Measurements from ENCODE around the gene OSMR. TPM values are rescaled to one million over a fixed set of nuclear protein-coding genes. Genes with fewer than 3 reads are reported as not detected.

The OSMR gene
- polyA plus RNA-seq, 1 of the 3 experiments (the other 2 are of a cell fraction) = 56.0 TPM

DNA sequence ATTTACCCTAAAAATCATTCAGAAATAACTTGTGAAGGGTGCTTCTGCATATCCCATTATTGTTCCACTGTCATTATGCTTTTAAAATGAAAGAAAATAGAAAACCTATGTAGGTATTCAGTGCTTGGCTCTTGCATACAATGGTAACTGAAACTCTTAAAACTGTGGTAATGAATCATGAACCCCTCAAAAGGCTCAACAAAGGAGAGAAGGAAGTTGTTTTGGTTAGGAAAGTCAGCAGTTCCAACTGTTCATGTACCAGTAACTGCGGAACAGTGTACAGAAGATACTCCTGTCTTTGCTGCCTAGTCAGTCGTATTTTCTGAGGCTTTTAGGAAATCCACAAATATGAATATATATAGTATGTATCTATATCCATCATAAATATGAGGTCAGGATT lies 96.1 kb downstream of the OSMR start:
- Histone ChIP-seq H3K9me3 (no peaks in the 10 kb centered on the region), H3K79me2 (ENCODE audit: insufficient read depth) (no peaks in the 10 kb centered on the region), H3K9me2 (no peaks in the 10 kb centered on the region), H2AFZ (ENCODE audit: low read depth) (no peak overlapping the region), H3K27me3 (ENCODE audit: insufficient read depth) (no peaks in the 10 kb centered on the region), H3K4me1 (ENCODE audit: control insufficient read depth in 1 of 2, insufficient read depth in 2 of 2, low read depth in 1 of 2, low read length in 1 of 2) (peaks cover 0 to 11% of the 10 kb centered on the region in 2 experiments; a peak in 1 of 4 replicates), H3K9ac (no peak overlapping the region), H3K4me2 (no peak overlapping the region), H3K36me3 (replicated peaks in 1 of 2; ENCODE audit: control insufficient read depth in 1 of 2, insufficient read depth in 2 of 2, low read length in 1 of 2) (peaks cover 64 to 68% of the 10 kb centered on the region in 2 experiments), H4K20me1 (ENCODE audit: insufficient read depth) (no peaks in the 10 kb centered on the region), H3K27ac (ENCODE audit: low read depth in 2 of 2, low read length in 1 of 2) (no peak overlapping the region), H3F3A (replicated peaks; ENCODE audit: insufficient read depth) (peaks cover 21% of the 10 kb centered on the region), H3K4me3 (ENCODE audit: low read depth in 2 of 2, low read length in 1 of 2) (no peak overlapping the region)
- no peak for DNase-seq
- ChIA-PET CTCF (no interaction called here), POLR2A (no interaction called here)
- TF ChIP-seq RXRA (IDR thresholded peaks at IDR 0.05; ENCODE audit: borderline replicate concordance, low read depth) = no peak
- TF ChIP-seq FOXM1 (IDR thresholded peaks at IDR 0.05; ENCODE audit: low read depth) = no peak
- no peak for TF ChIP-seq RFX5 (IDR thresholded peaks at IDR 0.05; ENCODE audit: low read length)
- TF ChIP-seq, protein P1, sequence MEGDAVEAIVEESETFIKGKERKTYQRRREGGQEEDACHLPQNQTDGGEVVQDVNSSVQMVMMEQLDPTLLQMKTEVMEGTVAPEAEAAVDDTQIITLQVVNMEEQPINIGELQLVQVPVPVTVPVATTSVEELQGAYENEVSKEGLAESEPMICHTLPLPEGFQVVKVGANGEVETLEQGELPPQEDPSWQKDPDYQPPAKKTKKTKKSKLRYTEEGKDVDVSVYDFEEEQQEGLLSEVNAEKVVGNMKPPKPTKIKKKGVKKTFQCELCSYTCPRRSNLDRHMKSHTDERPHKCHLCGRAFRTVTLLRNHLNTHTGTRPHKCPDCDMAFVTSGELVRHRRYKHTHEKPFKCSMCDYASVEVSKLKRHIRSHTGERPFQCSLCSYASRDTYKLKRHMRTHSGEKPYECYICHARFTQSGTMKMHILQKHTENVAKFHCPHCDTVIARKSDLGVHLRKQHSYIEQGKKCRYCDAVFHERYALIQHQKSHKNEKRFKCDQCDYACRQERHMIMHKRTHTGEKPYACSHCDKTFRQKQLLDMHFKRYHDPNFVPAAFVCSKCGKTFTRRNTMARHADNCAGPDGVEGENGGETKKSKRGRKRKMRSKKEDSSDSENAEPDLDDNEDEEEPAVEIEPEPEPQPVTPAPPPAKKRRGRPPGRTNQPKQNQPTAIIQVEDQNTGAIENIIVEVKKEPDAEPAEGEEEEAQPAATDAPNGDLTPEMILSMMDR (IDR thresholded peaks at IDR 0.05) = no peak
- TF ChIP-seq, protein P2, sequence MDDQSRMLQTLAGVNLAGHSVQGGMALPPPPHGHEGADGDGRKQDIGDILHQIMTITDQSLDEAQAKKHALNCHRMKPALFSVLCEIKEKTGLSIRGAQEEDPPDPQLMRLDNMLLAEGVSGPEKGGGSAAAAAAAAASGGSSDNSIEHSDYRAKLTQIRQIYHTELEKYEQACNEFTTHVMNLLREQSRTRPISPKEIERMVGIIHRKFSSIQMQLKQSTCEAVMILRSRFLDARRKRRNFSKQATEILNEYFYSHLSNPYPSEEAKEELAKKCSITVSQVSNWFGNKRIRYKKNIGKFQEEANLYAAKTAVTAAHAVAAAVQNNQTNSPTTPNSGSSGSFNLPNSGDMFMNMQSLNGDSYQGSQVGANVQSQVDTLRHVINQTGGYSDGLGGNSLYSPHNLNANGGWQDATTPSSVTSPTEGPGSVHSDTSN (IDR thresholded peaks at IDR 0.05) = no peak
- TF ChIP-seq, protein P3, sequence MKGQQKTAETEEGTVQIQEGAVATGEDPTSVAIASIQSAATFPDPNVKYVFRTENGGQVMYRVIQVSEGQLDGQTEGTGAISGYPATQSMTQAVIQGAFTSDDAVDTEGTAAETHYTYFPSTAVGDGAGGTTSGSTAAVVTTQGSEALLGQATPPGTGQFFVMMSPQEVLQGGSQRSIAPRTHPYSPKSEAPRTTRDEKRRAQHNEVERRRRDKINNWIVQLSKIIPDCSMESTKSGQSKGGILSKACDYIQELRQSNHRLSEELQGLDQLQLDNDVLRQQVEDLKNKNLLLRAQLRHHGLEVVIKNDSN (IDR thresholded peaks at IDR 0.05; ENCODE audit: borderline replicate concordance, low read depth) = no peak
- TF ChIP-seq TCF12 (IDR thresholded peaks at IDR 0.05) = no peak
- no peak for TF ChIP-seq RCOR1 (IDR thresholded peaks at IDR 0.05; ENCODE audit: low read length)
- TF ChIP-seq GABPA (IDR thresholded peaks at IDR 0.05; ENCODE audit: low read depth) = no peak
- TF ChIP-seq NRF1 (IDR thresholded peaks at IDR 0.05; ENCODE audit: low read depth, low read length) = no peak
- TF ChIP-seq MEF2A (IDR thresholded peaks at IDR 0.05; ENCODE audit: borderline replicate concordance, low read depth) = no peak
- no peak for TF ChIP-seq EZH2phosphoT487 (IDR thresholded peaks at IDR 0.05; ENCODE audit: borderline replicate concordance, low read depth)
- no peak for TF ChIP-seq RAD21 (IDR thresholded peaks at IDR 0.05; ENCODE audit: low read length)
- no peak for TF ChIP-seq SIN3A (IDR thresholded peaks at IDR 0.05; ENCODE audit: borderline replicate concordance, low read depth, low read length)
- WGBS (ENCODE audit: low lambda C conversion rate) = 96% methylated on average over 2 of the region's 2 CpGs

DNA sequence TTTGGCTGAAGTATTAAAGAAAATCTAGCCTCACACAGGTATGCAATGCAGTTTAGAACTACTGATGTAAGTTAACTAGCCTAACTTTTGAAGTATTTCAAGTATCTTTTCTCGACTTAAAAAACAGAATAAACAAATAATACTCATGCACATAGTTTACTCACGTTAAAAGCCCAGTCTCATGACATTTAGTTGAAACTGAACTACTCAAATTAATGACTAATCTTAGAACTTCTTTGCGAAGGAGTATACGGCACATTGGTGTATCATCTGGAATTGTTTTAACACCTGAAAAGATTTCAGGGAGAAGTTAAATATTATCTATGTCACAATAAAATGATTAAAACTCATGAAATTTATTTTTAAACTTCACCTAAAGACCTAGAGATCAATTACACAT lies 98.5 kb downstream of the OSMR start:
- Histone ChIP-seq H3F3A (replicated peaks; ENCODE audit: insufficient read depth) (peaks cover 6% of the 10 kb centered on the region), H3K79me2 (ENCODE audit: insufficient read depth) (no peaks in the 10 kb centered on the region), H3K4me3 (ENCODE audit: low read depth in 2 of 2, low read length in 1 of 2) (no peak overlapping the region), H3K4me2 (no peak overlapping the region), H3K27me3 (ENCODE audit: insufficient read depth) (no peaks in the 10 kb centered on the region), H4K20me1 (ENCODE audit: insufficient read depth) (no peaks in the 10 kb centered on the region), H3K4me1 (ENCODE audit: control insufficient read depth in 1 of 2, insufficient read depth in 2 of 2, low read depth in 1 of 2, low read length in 1 of 2) (peaks cover 0 to 10% of the 10 kb centered on the region in 2 experiments; a peak in 1 of 4 replicates), H3K36me3 (replicated peaks in 1 of 2; ENCODE audit: control insufficient read depth in 1 of 2, insufficient read depth in 2 of 2, low read length in 1 of 2) (peaks cover 75 to 78% of the 10 kb centered on the region in 2 experiments), H3K9ac (no peak overlapping the region), H2AFZ (ENCODE audit: low read depth) (no peak overlapping the region), H3K9me3 (no peaks in the 10 kb centered on the region), H3K27ac (ENCODE audit: low read depth in 2 of 2, low read length in 1 of 2) (no peak overlapping the region), H3K9me2 (no peaks in the 10 kb centered on the region)
- WGBS (ENCODE audit: low lambda C conversion rate) = 81% methylated on average over 4 of the region's 4 CpGs
- ChIA-PET POLR2A (interaction anchor here (0.6 kb wide), 1 partner anchor 1578 kb away, joined by 10 read pairs; no protein-coding TSS in a partner anchor), CTCF (interaction anchor here (0.9 to 1.8 kb wide), 2 partner anchors 20 to 22 kb away, joined by 3 to 7 read pairs; no protein-coding TSS in a partner anchor)
- no peak for DNase-seq
- TF ChIP-seq, protein P4, sequence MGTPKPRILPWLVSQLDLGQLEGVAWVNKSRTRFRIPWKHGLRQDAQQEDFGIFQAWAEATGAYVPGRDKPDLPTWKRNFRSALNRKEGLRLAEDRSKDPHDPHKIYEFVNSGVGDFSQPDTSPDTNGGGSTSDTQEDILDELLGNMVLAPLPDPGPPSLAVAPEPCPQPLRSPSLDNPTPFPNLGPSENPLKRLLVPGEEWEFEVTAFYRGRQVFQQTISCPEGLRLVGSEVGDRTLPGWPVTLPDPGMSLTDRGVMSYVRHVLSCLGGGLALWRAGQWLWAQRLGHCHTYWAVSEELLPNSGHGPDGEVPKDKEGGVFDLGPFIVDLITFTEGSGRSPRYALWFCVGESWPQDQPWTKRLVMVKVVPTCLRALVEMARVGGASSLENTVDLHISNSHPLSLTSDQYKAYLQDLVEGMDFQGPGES (IDR thresholded peaks at IDR 0.05; ENCODE audit: low read depth, low read length) = no peak
- TF ChIP-seq, protein P5, sequence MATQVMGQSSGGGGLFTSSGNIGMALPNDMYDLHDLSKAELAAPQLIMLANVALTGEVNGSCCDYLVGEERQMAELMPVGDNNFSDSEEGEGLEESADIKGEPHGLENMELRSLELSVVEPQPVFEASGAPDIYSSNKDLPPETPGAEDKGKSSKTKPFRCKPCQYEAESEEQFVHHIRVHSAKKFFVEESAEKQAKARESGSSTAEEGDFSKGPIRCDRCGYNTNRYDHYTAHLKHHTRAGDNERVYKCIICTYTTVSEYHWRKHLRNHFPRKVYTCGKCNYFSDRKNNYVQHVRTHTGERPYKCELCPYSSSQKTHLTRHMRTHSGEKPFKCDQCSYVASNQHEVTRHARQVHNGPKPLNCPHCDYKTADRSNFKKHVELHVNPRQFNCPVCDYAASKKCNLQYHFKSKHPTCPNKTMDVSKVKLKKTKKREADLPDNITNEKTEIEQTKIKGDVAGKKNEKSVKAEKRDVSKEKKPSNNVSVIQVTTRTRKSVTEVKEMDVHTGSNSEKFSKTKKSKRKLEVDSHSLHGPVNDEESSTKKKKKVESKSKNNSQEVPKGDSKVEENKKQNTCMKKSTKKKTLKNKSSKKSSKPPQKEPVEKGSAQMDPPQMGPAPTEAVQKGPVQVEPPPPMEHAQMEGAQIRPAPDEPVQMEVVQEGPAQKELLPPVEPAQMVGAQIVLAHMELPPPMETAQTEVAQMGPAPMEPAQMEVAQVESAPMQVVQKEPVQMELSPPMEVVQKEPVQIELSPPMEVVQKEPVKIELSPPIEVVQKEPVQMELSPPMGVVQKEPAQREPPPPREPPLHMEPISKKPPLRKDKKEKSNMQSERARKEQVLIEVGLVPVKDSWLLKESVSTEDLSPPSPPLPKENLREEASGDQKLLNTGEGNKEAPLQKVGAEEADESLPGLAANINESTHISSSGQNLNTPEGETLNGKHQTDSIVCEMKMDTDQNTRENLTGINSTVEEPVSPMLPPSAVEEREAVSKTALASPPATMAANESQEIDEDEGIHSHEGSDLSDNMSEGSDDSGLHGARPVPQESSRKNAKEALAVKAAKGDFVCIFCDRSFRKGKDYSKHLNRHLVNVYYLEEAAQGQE (IDR thresholded peaks at IDR 0.05; ENCODE audit: low read depth, low read length) = no peak
- TF ChIP-seq, protein P3 (IDR thresholded peaks at IDR 0.05; ENCODE audit: borderline replicate concordance, low read depth) = no peak
- TF ChIP-seq POLR2AphosphoS5 (IDR thresholded peaks at IDR 0.05; ENCODE audit: low read depth, low read length) = no peak
- no peak for TF ChIP-seq MEF2A (IDR thresholded peaks at IDR 0.05; ENCODE audit: borderline replicate concordance, low read depth)
- TF ChIP-seq NRF1 (IDR thresholded peaks at IDR 0.05; ENCODE audit: low read depth, low read length) = no peak
- TF ChIP-seq RXRA (IDR thresholded peaks at IDR 0.05; ENCODE audit: borderline replicate concordance, low read depth) = no peak
- TF ChIP-seq FOXM1 (IDR thresholded peaks at IDR 0.05; ENCODE audit: low read depth) = no peak
- no peak for TF ChIP-seq TCF12 (IDR thresholded peaks at IDR 0.05)
- no peak for TF ChIP-seq EZH2phosphoT487 (IDR thresholded peaks at IDR 0.05; ENCODE audit: borderline replicate concordance, low read depth)

Measured in SK-N-SH (cell line).